ENCODE results near the gene COX6A1.
"Not testable (repeated sequence)": the region's sequence is repeated elsewhere in the genome, so short reads cannot be mapped to it uniquely, and the experiment has no call there.

Gene COX6A1

GRCh38 chr12:120468325-120468820 lies 30.5 kb downstream of the COX6A1 start:
- DNase-seq (ENCODE audit: low spot score), result no peak

- peak; percentile 55 for DNase-seq (ENCODE audit: low spot score)
Observed at GRCh38 chr12:120468821-120469449, 31.0 kb downstream of the COX6A1 start.

GRCh38 chr12:120469450-120470149 lies 31.7 kb downstream of the COX6A1 start, which contains the start of gene SRSF9:
TSS of gene SRSF9 (minus strand) at chr12:120469748. CDS start at chr12:120469609, 139 bp downstream.
- peak; percentile 98 for DNase-seq (ENCODE audit: low spot score)

- no peak for DNase-seq (ENCODE audit: low spot score)
Observed at GRCh38 chr12:120470150-120470784, 32.4 kb downstream of the COX6A1 start.

- DNase-seq (ENCODE audit: low spot score), result no peak
Observed at GRCh38 chr12:120472521-120472920, 34.6 kb downstream of the COX6A1 start.

- no peak for DNase-seq (ENCODE audit: low spot score)
Observed at GRCh38 chr12:120473807-120474615, 36.1 kb downstream of the COX6A1 start.

GRCh38 chr12:120474616-120474960 lies 36.7 kb downstream of the COX6A1 start:
- no peak for DNase-seq (ENCODE audit: low spot score)

GRCh38 chr12:120475643-120476042 lies 37.7 kb downstream of the COX6A1 start:
- DNase-seq (ENCODE audit: low spot score), result no peak

- DNase-seq (ENCODE audit: low spot score), result no peak
Observed at GRCh38 chr12:120479458-120479857, 41.5 kb downstream of the COX6A1 start.

GRCh38 chr12:120480211-120480610 lies 42.3 kb downstream of the COX6A1 start:
- no peak for DNase-seq (ENCODE audit: low spot score)

GRCh38 chr12:120481022-120481767 lies 43.3 kb downstream of the COX6A1 start:
- DNase-seq (ENCODE audit: low spot score), result peak; percentile 41

GRCh38 chr12:120483621-120484020 lies 45.7 kb downstream of the COX6A1 start:
- DNase-seq (ENCODE audit: low spot score), result no peak

- DNase-seq (ENCODE audit: low spot score), result no peak
Observed at GRCh38 chr12:120485961-120486881, 48.3 kb downstream of the COX6A1 start.

- DNase-seq (ENCODE audit: low spot score), result not testable (repeated sequence)
Observed at GRCh38 chr12:120487552-120487951, 49.6 kb downstream of the COX6A1 start.

GRCh38 chr12:120488057-120488640 lies 50.2 kb downstream of the COX6A1 start:
- DNase-seq (ENCODE audit: low spot score), result no peak

GRCh38 chr12:120489018-120489417 lies 51.1 kb downstream of the COX6A1 start:
- DNase-seq (ENCODE audit: low spot score), result no peak

- no peak for DNase-seq (ENCODE audit: low spot score)
Observed at GRCh38 chr12:120490325-120490724, 52.4 kb downstream of the COX6A1 start.

Data from CD4-positive, alpha-beta T cell treated with Interleukin-2 at 100 ng/mL for 4 hours (primary cell).